ENCODE data around the gene SAGE1.

DNA sequence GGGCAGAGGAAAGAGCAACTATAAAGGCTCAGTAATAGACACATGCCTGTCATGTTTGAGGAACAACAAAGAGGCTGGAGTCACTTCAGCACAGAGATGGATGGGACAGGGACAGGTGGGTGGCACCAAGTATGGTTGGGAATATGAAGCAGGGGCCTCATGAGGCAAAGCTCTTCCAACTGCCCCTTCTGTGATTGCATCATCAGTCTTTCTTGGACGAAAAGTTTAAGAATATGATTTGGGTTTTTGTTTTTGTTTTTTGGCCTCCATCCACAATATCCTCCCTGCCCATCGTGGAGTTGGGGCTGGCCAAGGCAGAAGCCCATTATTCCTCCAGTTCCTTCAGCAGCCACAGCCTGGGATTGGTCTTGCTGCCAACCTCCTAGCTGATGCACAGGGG is 34.4 kb downstream of the SAGE1 start:
- TF ChIP-seq POLR2AphosphoS5 (IDR thresholded peaks at IDR 0.05; ENCODE audit: low read depth), result no peak
- no peak for TF ChIP-seq EZH2 (IDR thresholded peaks at IDR 0.05; ENCODE audit: low read depth, unreplicated experiment)
- TF ChIP-seq, protein P1, sequence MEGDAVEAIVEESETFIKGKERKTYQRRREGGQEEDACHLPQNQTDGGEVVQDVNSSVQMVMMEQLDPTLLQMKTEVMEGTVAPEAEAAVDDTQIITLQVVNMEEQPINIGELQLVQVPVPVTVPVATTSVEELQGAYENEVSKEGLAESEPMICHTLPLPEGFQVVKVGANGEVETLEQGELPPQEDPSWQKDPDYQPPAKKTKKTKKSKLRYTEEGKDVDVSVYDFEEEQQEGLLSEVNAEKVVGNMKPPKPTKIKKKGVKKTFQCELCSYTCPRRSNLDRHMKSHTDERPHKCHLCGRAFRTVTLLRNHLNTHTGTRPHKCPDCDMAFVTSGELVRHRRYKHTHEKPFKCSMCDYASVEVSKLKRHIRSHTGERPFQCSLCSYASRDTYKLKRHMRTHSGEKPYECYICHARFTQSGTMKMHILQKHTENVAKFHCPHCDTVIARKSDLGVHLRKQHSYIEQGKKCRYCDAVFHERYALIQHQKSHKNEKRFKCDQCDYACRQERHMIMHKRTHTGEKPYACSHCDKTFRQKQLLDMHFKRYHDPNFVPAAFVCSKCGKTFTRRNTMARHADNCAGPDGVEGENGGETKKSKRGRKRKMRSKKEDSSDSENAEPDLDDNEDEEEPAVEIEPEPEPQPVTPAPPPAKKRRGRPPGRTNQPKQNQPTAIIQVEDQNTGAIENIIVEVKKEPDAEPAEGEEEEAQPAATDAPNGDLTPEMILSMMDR (conservative IDR thresholded peaks at IDR 0.05; ENCODE audit: low read depth in 2 of 2), result no peak

All from GM23338 (cell line).